Loucy (cell line): Measurements from ENCODE around the gene CALHM4.

Experiments used
- CTCF ChIP-seq: fragments of 200-600 bp; sonication (generic); conservative IDR thresholded peaks from 2 replicates; pipeline ENCODE4 v1.5.1; 2014; ENCODE audit warnings: mild to moderate bottlenecking, antibody characterized with exemption, low read length
- EZH2phosphoT487 ChIP-seq: fragments of 200-600 bp; IDR thresholded peaks from 2 replicates; pipeline ENCODE4 v1.6.1; 2018; ENCODE audit warnings: antibody characterized with exemption, mild to moderate bottlenecking, moderate library complexity, borderline replicate concordance

- no peak for TF ChIP-seq CTCF
- no peak for TF ChIP-seq EZH2phosphoT487
Measured at GRCh38 chr6:116515141-116515540, 38.4 kb upstream of the CALHM4 start.
